GM23338 (cell line): ENCODE data around the gene YIPF3. TPM values are rescaled to one million over a fixed set of nuclear protein-coding genes. Genes with fewer than 3 reads are reported as not detected.

ENCODE experiments used
- ATAC-seq: fragments of 200-7000 bp; cut with Tn5 transposase; 3 replicates; pipeline ENCODE4 v1.9.1; 2020
- DNase-seq: peaks from one replicate; pipeline ENCODE4 v3.0.0-alpha.2; 2015; ENCODE audit warnings: low spot score
- H2AFZ ChIP-seq: fragments of 200-600 bp; sonication (generic); 2 replicates; pipeline ENCODE4 v1.8.0; 2016; ENCODE audit warnings: antibody characterized with exemption, mild to moderate bottlenecking, moderate library complexity
- H3F3A ChIP-seq: fragments of 200-600 bp; sonication (generic); replicated peaks from 2 replicates; pipeline ENCODE4 v1.8.0; 2017; ENCODE audit warnings: antibody characterized with exemption, mixed run types, low read depth
- H3K27ac ChIP-seq: fragments of 200-600 bp; sonication (generic); 2 replicates; pipeline ENCODE4 v1.6.1; 2016; ENCODE audit warnings: low read depth
- H3K27me3 ChIP-seq: fragments of 200-600 bp; sonication (generic); 2 replicates; pipeline ENCODE4 v1.8.0; 2016; ENCODE audit warnings: mild to moderate bottlenecking, mixed run types, moderate library complexity; ENCODE audit not compliant: insufficient read depth
- H3K36me3 ChIP-seq: fragments of 200-600 bp; sonication (generic); 2 replicates; pipeline ENCODE4 v1.8.0; 2016; ENCODE audit warnings: mild to moderate bottlenecking; ENCODE audit not compliant: insufficient read depth
- H3K4me1 ChIP-seq: fragments of 200-600 bp; sonication (generic); 2 replicates; pipeline ENCODE4 v1.8.0; 2016; ENCODE audit warnings: mild to moderate bottlenecking, moderate library complexity; ENCODE audit not compliant: insufficient read depth
- H3K4me2 ChIP-seq: fragments of 200-600 bp; sonication (generic); 2 replicates; pipeline ENCODE4 v1.7.1; 2017; ENCODE audit warnings: mixed run types
- H3K4me3 ChIP-seq: fragments of 200-600 bp; sonication (generic); 2 replicates; pipeline ENCODE4 v1.6.1; 2016; ENCODE audit warnings: mixed run types
- H3K79me2 ChIP-seq: fragments of 200-600 bp; sonication (generic); replicated peaks from 2 replicates; pipeline ENCODE4 v1.8.0; 2017; ENCODE audit warnings: mild to moderate bottlenecking; ENCODE audit not compliant: insufficient read depth
- H3K9me2 ChIP-seq: fragments of 200-600 bp; sonication (generic); 2 replicates; pipeline ENCODE4 v1.8.0; 2017; ENCODE audit not compliant: insufficient read depth
- H4K20me1 ChIP-seq: fragments of 200-600 bp; sonication (generic); replicated peaks from 2 replicates; pipeline ENCODE4 v1.8.0; 2017; ENCODE audit warnings: mild to moderate bottlenecking; ENCODE audit not compliant: insufficient read depth
- H3K27ac Mint-ChIP-seq: 2 replicates; pipeline ENCODE4 v1.8.0; 2020; ENCODE audit warnings: inconsistent platforms, mild to moderate bottlenecking, moderate library complexity, mixed read lengths
- H3K27me3 Mint-ChIP-seq: 3 replicates; pipeline ENCODE4 v1.8.0; 2022; ENCODE audit warnings: low read depth, mild to moderate bottlenecking, moderate library complexity, mixed read lengths, inconsistent platforms; ENCODE audit not compliant: insufficient read depth, poor library complexity
- H3K36me3 Mint-ChIP-seq: 3 replicates; pipeline ENCODE4 v1.8.0; 2021; ENCODE audit warnings: low read depth, mild to moderate bottlenecking, inconsistent platforms, moderate library complexity, mixed read lengths
- H3K4me1 Mint-ChIP-seq: 3 replicates; pipeline ENCODE4 v1.8.0; 2020; ENCODE audit warnings: mild to moderate bottlenecking, inconsistent platforms, mixed read lengths
- H3K4me3 Mint-ChIP-seq: 3 replicates; pipeline ENCODE4 v1.8.0; 2021; ENCODE audit warnings: moderate library complexity, mild to moderate bottlenecking, inconsistent platforms, mixed read lengths
- H3K9me3 Mint-ChIP-seq: 3 replicates; pipeline ENCODE4 v1.8.0; 2020; ENCODE audit warnings: moderate library complexity, mild to moderate bottlenecking, inconsistent platforms, mixed read lengths
- CREB1 ChIP-seq: fragments of 250-450 bp; sonication (Bioruptor Pico); IDR thresholded peaks from 2 replicates; pipeline ENCODE4 v1.5.0; 2020; ENCODE audit warnings: low read depth, mild to moderate bottlenecking, moderate library complexity
- EZH2 ChIP-seq: fragments of 200-600 bp; sonication (generic); IDR thresholded peaks from one replicate; pipeline ENCODE4 v1.8.0; 2017; ENCODE audit warnings: antibody characterized with exemption, mild to moderate bottlenecking, low read depth; ENCODE audit not compliant: unreplicated experiment
- EZH2phosphoT487 ChIP-seq: fragments of 200-600 bp; sonication (generic); IDR thresholded peaks from one replicate; pipeline ENCODE4 v1.8.1; 2018; ENCODE audit warnings: antibody characterized with exemption; ENCODE audit not compliant: unreplicated experiment
- JUNB ChIP-seq: IDR thresholded peaks from one replicate; pipeline ENCODE4 v1.6.1; 2016; ENCODE audit warnings: antibody characterized with exemption; ENCODE audit not compliant: unreplicated experiment
- NANOG ChIP-seq: IDR thresholded peaks from 2 replicates; pipeline ENCODE4 v1.6.1; 2016; ENCODE audit warnings: antibody characterized with exemption, borderline replicate concordance
- POLR2AphosphoS5 ChIP-seq: IDR thresholded peaks from 2 replicates; pipeline ENCODE4 v1.6.1; 2016; ENCODE audit warnings: antibody characterized with exemption, low read depth
- STAT1 ChIP-seq: IDR thresholded peaks from one replicate; pipeline ENCODE4 v1.6.1; 2016; ENCODE audit warnings: antibody characterized with exemption; ENCODE audit not compliant: unreplicated experiment
- ZNF114 ChIP-seq: fragments of 250-450 bp; sonication (Bioruptor Pico); IDR thresholded peaks from 2 replicates; pipeline ENCODE4 v1.5.0; 2020; ENCODE audit warnings: mild to moderate bottlenecking, moderate library complexity
- ZNF331 ChIP-seq: fragments of 250-450 bp; sonication (Bioruptor Pico); IDR thresholded peaks from 2 replicates; pipeline ENCODE4 v1.5.0; 2020; ENCODE audit warnings: low read depth, mild to moderate bottlenecking, moderate library complexity
- polyA plus RNA-seq: library from polyadenylated mRNA; unstranded; fragments of >200 nt; fragmentation: Nextera tagmentation; extraction: Ambion mirVana; gene quantifications from 2 replicates; pipeline ENCODE4 v1.2.1, GENCODE V29; 2016
- total RNA-seq: library from RNA; depleted of rRNA; stranded (reverse); fragments of >200 nt; shearing (Covaris generic); gene quantifications from 2 replicates; pipeline ENCODE4 v1.2.3, GENCODE V29; 2014
- TF ChIP-seq, protein P1 (sequence below), 2 experiments: fragments of 200-600 bp in 1 of 2; sonication (generic) in 1 of 2; conservative IDR thresholded peaks; 2 replicates each; pipeline versions ENCODE4 v1.5.1 to v1.6.1; 2016 to 2017; ENCODE audit warnings: antibody characterized with exemption in 2 of 2, low read depth in 2 of 2, mild to moderate bottlenecking in 2 of 2, moderate library complexity in 1 of 2
- TF ChIP-seq, protein P2 (sequence below): fragments of 250-450 bp; sonication (Bioruptor Pico); IDR thresholded peaks from 2 replicates; pipeline ENCODE4 v1.5.0; 2020; ENCODE audit warnings: mild to moderate bottlenecking, moderate library complexity
- TF ChIP-seq, protein P3 (sequence below): IDR thresholded peaks from one replicate; pipeline ENCODE4 v1.6.1; 2018; ENCODE audit warnings: antibody characterized with exemption; ENCODE audit not compliant: unreplicated experiment
- TF ChIP-seq, protein P4 (sequence below): IDR thresholded peaks from 2 replicates; pipeline ENCODE4 v1.6.1; 2016; ENCODE audit warnings: antibody characterized with exemption

YIPF3 gene
- total and polyA plus RNA-seq, 2 experiments from 2014 or later: 64.4 to 94.3 TPM

DNA sequence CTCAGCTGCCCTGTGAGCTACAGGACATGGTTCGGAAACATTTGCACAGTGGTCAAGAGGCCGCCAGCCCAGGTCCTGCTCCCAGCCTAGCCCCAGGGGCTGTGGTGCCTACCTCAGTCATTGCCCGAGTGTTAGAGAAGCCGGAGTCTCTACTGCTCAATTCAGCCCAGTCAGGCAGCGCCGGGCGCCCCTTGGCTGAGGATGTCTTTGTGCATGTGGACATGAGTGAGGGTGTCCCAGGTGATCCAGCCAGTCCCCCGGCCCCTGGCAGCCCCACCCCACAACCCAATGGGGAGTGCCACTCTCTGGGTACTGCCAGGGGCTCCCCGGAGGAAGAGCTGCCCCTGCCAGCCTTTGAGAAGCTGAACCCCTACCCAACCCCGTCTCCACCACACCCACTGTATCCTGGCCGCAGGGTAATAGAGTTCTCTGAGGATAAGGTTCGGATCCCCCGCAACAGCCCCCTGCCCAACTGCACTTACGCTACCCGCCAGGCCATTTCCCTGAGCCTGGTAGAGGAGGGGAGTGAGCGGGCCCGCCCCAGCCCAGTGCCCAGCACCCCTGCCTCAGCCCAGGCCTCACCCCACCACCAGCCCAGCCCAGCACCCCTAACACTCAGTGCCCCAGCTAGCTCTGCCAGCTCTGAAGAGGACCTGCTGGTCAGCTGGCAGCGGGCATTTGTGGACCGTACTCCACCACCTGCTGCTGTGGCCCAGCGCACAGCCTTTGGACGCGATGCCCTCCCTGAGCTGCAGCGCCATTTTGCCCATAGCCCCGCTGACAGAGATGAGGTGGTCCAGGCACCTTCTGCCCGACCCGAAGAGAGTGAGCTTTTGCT is 11.8 kb downstream of the YIPF3 start:
- H3K27ac ChIP-seq: no peak overlapping the region
- H3K4me3 ChIP-seq: no peak overlapping the region
- H3K27me3 ChIP-seq: peaks cover 26% of the 10 kb centered on the region
- ATAC-seq (no peak), DNase-seq (no peak)
- Mint-ChIP-seq H3K4me3 (no peak overlapping the region), H3K27ac (no peak overlapping the region), H3K4me1 (peaks cover 12% of the 10 kb centered on the region), H3K27me3 (peaks cover 33% of the 10 kb centered on the region), H3K36me3 (peaks cover 43% of the 10 kb centered on the region), H3K9me3 (peaks cover 3% of the 10 kb centered on the region; the same call in 2 of the 3 replicates)
- H3F3A ChIP-seq: peaks cover 7% of the 10 kb centered on the region
- H4K20me1 ChIP-seq: peaks cover 4% of the 10 kb centered on the region
- no peaks in the 10 kb centered on the region for H3K4me1 ChIP-seq
- no peak for TF ChIP-seq CREB1
- no peak for TF ChIP-seq JUNB
- TF ChIP-seq POLR2AphosphoS5: no peak
- TF ChIP-seq EZH2phosphoT487: no peak
- TF ChIP-seq ZNF331 (CRISPR knock-in tag): no peak
- TF ChIP-seq, protein P1, sequence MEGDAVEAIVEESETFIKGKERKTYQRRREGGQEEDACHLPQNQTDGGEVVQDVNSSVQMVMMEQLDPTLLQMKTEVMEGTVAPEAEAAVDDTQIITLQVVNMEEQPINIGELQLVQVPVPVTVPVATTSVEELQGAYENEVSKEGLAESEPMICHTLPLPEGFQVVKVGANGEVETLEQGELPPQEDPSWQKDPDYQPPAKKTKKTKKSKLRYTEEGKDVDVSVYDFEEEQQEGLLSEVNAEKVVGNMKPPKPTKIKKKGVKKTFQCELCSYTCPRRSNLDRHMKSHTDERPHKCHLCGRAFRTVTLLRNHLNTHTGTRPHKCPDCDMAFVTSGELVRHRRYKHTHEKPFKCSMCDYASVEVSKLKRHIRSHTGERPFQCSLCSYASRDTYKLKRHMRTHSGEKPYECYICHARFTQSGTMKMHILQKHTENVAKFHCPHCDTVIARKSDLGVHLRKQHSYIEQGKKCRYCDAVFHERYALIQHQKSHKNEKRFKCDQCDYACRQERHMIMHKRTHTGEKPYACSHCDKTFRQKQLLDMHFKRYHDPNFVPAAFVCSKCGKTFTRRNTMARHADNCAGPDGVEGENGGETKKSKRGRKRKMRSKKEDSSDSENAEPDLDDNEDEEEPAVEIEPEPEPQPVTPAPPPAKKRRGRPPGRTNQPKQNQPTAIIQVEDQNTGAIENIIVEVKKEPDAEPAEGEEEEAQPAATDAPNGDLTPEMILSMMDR (conservative IDR thresholded peaks at IDR 0.05; ENCODE audit: low read depth in 2 of 2): no peak
- TF ChIP-seq ZNF114: no peak
- TF ChIP-seq, protein P2, sequence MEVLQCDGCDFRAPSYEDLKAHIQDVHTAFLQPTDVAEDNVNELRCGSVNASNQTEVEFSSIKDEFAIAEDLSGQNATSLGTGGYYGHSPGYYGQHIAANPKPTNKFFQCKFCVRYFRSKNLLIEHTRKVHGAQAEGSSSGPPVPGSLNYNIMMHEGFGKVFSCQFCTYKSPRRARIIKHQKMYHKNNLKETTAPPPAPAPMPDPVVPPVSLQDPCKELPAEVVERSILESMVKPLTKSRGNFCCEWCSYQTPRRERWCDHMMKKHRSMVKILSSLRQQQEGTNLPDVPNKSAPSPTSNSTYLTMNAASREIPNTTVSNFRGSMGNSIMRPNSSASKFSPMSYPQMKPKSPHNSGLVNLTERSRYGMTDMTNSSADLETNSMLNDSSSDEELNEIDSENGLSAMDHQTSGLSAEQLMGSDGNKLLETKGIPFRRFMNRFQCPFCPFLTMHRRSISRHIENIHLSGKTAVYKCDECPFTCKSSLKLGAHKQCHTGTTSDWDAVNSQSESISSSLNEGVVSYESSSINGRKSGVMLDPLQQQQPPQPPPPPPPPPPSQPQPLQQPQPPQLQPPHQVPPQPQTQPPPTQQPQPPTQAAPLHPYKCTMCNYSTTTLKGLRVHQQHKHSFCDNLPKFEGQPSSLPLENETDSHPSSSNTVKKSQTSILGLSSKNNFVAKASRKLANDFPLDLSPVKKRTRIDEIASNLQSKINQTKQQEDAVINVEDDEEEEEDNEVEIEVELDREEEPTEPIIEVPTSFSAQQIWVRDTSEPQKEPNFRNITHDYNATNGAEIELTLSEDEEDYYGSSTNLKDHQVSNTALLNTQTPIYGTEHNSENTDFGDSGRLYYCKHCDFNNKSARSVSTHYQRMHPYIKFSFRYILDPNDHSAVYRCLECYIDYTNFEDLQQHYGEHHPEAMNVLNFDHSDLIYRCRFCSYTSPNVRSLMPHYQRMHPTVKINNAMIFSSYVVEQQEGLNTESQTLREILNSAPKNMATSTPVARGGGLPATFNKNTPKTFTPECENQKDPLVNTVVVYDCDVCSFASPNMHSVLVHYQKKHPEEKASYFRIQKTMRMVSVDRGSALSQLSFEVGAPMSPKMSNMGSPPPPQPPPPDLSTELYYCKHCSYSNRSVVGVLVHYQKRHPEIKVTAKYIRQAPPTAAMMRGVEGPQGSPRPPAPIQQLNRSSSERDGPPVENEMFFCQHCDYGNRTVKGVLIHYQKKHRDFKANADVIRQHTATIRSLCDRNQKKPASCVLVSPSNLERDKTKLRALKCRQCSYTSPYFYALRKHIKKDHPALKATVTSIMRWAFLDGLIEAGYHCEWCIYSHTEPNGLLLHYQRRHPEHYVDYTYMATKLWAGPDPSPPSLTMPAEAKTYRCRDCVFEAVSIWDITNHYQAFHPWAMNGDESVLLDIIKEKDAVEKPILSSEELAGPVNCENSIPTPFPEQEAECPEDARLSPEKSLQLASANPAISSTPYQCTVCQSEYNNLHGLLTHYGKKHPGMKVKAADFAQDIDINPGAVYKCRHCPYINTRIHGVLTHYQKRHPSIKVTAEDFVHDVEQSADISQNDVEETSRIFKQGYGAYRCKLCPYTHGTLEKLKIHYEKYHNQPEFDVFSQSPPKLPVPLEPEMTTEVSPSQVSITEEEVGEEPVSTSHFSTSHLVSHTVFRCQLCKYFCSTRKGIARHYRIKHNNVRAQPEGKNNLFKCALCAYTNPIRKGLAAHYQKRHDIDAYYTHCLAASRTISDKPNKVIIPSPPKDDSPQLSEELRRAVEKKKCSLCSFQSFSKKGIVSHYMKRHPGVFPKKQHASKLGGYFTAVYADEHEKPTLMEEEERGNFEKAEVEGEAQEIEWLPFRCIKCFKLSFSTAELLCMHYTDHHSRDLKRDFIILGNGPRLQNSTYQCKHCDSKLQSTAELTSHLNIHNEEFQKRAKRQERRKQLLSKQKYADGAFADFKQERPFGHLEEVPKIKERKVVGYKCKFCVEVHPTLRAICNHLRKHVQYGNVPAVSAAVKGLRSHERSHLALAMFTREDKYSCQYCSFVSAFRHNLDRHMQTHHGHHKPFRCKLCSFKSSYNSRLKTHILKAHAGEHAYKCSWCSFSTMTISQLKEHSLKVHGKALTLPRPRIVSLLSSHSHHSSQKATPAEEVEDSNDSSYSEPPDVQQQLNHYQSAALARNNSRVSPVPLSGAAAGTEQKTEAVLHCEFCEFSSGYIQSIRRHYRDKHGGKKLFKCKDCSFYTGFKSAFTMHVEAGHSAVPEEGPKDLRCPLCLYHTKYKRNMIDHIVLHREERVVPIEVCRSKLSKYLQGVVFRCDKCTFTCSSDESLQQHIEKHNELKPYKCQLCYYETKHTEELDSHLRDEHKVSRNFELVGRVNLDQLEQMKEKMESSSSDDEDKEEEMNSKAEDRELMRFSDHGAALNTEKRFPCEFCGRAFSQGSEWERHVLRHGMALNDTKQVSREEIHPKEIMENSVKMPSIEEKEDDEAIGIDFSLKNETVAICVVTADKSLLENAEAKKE: no peak
- TF ChIP-seq NANOG: no peak
- TF ChIP-seq, protein P3, sequence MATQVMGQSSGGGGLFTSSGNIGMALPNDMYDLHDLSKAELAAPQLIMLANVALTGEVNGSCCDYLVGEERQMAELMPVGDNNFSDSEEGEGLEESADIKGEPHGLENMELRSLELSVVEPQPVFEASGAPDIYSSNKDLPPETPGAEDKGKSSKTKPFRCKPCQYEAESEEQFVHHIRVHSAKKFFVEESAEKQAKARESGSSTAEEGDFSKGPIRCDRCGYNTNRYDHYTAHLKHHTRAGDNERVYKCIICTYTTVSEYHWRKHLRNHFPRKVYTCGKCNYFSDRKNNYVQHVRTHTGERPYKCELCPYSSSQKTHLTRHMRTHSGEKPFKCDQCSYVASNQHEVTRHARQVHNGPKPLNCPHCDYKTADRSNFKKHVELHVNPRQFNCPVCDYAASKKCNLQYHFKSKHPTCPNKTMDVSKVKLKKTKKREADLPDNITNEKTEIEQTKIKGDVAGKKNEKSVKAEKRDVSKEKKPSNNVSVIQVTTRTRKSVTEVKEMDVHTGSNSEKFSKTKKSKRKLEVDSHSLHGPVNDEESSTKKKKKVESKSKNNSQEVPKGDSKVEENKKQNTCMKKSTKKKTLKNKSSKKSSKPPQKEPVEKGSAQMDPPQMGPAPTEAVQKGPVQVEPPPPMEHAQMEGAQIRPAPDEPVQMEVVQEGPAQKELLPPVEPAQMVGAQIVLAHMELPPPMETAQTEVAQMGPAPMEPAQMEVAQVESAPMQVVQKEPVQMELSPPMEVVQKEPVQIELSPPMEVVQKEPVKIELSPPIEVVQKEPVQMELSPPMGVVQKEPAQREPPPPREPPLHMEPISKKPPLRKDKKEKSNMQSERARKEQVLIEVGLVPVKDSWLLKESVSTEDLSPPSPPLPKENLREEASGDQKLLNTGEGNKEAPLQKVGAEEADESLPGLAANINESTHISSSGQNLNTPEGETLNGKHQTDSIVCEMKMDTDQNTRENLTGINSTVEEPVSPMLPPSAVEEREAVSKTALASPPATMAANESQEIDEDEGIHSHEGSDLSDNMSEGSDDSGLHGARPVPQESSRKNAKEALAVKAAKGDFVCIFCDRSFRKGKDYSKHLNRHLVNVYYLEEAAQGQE: no peak
- TF ChIP-seq, protein P4, sequence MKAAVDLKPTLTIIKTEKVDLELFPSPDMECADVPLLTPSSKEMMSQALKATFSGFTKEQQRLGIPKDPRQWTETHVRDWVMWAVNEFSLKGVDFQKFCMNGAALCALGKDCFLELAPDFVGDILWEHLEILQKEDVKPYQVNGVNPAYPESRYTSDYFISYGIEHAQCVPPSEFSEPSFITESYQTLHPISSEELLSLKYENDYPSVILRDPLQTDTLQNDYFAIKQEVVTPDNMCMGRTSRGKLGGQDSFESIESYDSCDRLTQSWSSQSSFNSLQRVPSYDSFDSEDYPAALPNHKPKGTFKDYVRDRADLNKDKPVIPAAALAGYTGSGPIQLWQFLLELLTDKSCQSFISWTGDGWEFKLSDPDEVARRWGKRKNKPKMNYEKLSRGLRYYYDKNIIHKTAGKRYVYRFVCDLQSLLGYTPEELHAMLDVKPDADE: no peak
- TF ChIP-seq EZH2: no peak
- no peak for TF ChIP-seq STAT1
- no peaks in the 10 kb centered on the region for H3K79me2 ChIP-seq
- no peaks in the 10 kb centered on the region for H3K9me2 ChIP-seq
- H3K4me2 ChIP-seq: no peak overlapping the region
- no peaks in the 10 kb centered on the region for H3K36me3 ChIP-seq
- H2AFZ ChIP-seq: no peak overlapping the region
